Measurements from ENCODE around the gene DOCK3.

DOCK3 gene

DNA sequence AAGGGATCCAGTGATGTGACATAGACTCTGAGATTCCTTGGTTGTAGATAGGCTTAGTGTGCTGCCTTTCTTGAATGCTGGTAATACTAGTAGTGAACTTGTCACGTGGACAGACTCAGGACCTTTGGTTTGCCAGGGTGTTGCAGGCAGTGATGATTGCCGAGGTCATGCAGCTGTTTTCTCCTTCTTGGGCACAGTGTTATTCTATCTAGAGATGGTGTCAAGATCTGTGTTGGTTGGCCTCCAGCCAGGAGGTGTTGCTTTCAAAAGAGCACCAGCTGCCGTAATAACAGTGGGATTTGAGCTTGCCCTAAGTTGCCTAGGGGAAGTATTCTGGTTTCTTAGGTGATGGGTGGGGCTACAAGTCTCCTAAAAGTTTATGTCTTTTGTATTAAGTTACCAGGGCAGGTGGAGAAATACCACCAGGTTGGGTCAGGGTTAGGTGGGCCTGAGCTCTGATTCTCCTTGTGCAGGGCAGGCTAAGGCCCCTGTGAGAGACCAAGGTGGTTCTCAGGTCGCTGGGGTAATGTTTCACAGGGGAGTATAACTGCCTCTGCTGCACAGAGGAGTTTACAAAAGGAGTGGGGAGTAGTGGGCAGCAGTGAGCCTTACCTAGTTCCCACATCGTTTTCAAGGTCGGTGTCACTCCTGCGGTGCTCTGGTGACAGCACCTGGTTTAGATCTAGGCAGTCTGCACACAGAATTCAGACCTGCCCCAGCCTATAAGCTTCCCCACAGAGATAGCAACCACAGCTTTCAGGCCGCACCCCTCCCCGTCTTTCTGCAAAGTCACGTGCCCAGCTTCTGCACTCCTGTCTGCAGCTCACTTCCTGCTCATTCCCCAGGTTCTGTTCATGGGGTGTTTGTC is 350.3 kb downstream of the DOCK3 start:
- TF ChIP-seq, protein P1, sequence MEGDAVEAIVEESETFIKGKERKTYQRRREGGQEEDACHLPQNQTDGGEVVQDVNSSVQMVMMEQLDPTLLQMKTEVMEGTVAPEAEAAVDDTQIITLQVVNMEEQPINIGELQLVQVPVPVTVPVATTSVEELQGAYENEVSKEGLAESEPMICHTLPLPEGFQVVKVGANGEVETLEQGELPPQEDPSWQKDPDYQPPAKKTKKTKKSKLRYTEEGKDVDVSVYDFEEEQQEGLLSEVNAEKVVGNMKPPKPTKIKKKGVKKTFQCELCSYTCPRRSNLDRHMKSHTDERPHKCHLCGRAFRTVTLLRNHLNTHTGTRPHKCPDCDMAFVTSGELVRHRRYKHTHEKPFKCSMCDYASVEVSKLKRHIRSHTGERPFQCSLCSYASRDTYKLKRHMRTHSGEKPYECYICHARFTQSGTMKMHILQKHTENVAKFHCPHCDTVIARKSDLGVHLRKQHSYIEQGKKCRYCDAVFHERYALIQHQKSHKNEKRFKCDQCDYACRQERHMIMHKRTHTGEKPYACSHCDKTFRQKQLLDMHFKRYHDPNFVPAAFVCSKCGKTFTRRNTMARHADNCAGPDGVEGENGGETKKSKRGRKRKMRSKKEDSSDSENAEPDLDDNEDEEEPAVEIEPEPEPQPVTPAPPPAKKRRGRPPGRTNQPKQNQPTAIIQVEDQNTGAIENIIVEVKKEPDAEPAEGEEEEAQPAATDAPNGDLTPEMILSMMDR (IDR thresholded peaks at IDR 0.05; ENCODE audit: control insufficient read depth, insufficient read depth, low read depth, low read length, missing control alignments), result no peak

DNA sequence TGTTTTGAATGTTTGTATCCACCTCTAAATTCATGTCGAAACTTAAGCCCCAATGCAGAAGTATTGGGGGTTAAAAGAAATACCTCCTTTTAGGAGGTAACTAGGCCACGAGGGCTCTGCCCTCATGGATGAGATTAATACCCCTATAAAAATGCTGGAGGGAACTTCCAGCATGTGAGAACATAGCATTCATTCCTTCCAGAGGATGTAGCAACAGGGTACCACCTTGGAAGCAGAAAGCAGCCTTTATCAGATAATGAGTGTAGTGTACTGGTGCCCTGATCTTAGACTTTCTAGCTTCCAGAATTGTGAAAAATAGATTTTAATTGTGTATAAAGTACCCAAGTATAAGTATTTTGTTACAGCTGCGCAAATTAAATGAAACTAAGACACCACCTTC is 356.9 kb downstream of the DOCK3 start:
- H3K4me3 ChIP-seq (ENCODE audit: control insufficient read depth, low read depth, low read length), result no peak overlapping the region
- TF ChIP-seq, protein P1 (IDR thresholded peaks at IDR 0.05; ENCODE audit: control insufficient read depth, insufficient read depth, low read depth, low read length, missing control alignments), result no peak
- no peak for DNase-seq (ENCODE audit: low read depth)

More for the DNA sequence above, 350.3 kb downstream of the DOCK3 start:
- DNase-seq (ENCODE audit: low read depth), result no peak
- no peak overlapping the region for H3K4me3 ChIP-seq (ENCODE audit: control insufficient read depth, low read depth, low read length)

DNA sequence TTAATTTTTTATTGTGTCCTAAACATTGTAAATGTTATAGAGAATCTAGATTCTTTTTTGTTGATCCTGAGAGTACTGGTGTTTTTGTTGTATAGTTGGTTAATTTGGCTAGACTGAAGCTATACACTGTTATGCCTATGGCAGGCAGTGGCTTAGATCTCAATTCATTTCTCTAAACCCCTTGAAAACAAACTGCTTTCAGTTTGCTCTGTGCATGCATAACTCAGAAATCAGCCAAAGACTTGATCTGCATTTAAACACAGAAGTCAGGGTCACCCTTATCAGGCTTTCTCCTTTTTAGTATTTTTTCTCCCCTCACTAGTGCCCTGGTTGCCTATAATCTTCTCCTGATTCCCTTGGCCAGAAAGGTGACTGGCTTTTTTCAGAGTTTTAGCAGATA is 360.9 kb downstream of the DOCK3 start:
- DNase-seq (ENCODE audit: low read depth), result no peak
- H3K4me3 ChIP-seq (ENCODE audit: control insufficient read depth, low read depth, low read length), result no peak overlapping the region
- TF ChIP-seq, protein P1 (IDR thresholded peaks at IDR 0.05; ENCODE audit: control insufficient read depth, insufficient read depth, low read depth, low read length, missing control alignments), result no peak

DNA sequence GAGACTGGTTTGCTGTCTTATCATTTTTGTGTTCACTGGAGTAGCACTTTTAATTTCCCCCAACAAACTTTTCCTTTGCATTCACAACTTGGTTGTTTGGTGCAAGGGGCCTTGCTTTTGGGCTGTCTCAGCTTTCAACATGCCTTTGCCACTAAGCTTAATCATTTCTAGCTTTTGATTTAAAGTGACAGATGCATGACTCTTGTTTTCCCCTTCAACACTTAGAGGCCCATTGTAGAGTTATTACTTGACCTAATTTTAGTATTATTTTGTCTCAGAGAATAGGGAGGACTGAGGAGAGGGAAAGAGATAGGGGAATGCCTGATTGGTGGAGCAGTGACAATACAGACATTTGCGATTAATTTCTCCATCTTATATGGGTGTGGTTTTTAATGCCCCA is 370.3 kb downstream of the DOCK3 start:
- DNase-seq (ENCODE audit: low read depth), result no peak
- H3K4me3 ChIP-seq (ENCODE audit: control insufficient read depth, low read depth, low read length), result no peak overlapping the region
- TF ChIP-seq, protein P1 (IDR thresholded peaks at IDR 0.05; ENCODE audit: control insufficient read depth, insufficient read depth, low read depth, low read length, missing control alignments), result no peak

DNA sequence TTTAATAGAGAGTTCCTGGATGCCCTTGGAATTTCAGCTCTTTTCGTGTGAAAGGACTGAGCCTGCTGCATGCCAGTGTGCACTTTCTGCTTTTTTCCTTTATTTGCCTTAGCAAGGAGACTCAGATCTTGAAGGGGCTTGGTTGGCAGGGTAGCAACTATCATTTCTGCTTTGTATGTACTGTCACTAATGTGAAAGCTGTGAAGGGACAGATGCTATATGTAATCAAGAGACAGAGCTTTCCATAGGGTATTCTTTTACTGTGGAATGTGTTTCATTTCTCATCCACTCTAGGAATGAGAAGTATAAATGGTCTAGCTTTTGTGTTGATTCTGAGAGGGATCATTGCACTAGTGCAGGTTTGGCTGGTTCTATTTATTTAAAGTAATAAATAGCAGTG is 377.8 kb downstream of the DOCK3 start:
- no peak for DNase-seq (ENCODE audit: low read depth)
- no peak overlapping the region for H3K4me3 ChIP-seq (ENCODE audit: control insufficient read depth, low read depth, low read length)
- TF ChIP-seq, protein P1 (IDR thresholded peaks at IDR 0.05; ENCODE audit: control insufficient read depth, insufficient read depth, low read depth, low read length, missing control alignments), result no peak

DNA sequence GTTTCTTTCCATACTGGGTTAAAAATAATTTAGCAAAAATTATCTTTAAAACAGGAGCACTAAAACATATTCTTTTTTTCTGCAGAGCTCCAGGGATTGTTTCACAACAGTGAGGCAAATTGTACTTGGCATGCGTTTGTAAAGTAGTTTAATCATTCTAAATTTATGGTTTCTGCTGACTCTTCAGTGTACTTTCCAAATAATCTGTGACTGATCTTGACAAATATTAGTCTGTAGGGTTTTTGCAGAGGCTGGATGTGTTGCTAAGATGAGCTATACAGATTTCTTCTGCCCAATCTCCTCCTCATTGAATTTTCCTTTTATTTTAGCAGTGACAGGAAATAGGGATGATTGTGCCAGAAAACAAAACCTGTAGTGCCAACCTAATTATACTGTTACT is 382.4 kb downstream of the DOCK3 start:
- TF ChIP-seq, protein P1 (IDR thresholded peaks at IDR 0.05; ENCODE audit: control insufficient read depth, insufficient read depth, low read depth, low read length, missing control alignments), result no peak
- no peak for DNase-seq (ENCODE audit: low read depth)

More for the DNA sequence above, 382.4 kb downstream of the DOCK3 start:
- no peak overlapping the region for H3K4me3 ChIP-seq (ENCODE audit: control insufficient read depth, low read depth, low read length)

All from AG09309 (cell line).